HepG2 (cell line): ENCODE data around the gene MAGI1. TPM values are rescaled to one million over a fixed set of nuclear protein-coding genes. Genes with fewer than 3 reads are reported as not detected.
A peak's percentile ranks its signal among the peaks of the same experiment; 100 is the strongest.

Experiments
- DNMT1 ChIP-seq: sonication (generic); formaldehyde crosslinking; IDR thresholded peaks from 2 replicates; pipeline ENCODE4 v1.5.1; 2020; ENCODE audit warnings: mild to moderate bottlenecking, missing genetic modification reagents
- GATAD1 ChIP-seq: IDR thresholded peaks from 2 replicates; pipeline ENCODE4 v1.6.1; 2016; ENCODE audit warnings: missing genetic modification reagents, missing compliant biosample characterization
- GATAD2A ChIP-seq: IDR thresholded peaks from 2 replicates; pipeline ENCODE4 v1.6.1; 2016
- HNRNPL ChIP-seq: fragments of 200-400 bp; formaldehyde crosslinking; IDR thresholded peaks from 2 replicates; pipeline ENCODE4 v1.6.1; 2017; ENCODE audit warnings: mild to moderate bottlenecking, low read depth, low read length
- IRX3 ChIP-seq: sonication (generic); formaldehyde crosslinking; IDR thresholded peaks from 2 replicates; pipeline ENCODE4 v1.8.1; 2023; ENCODE audit warnings: mild to moderate bottlenecking, low read depth, missing genetic modification reagents, borderline replicate concordance
- NCOA1 ChIP-seq: sonication (generic); formaldehyde crosslinking; IDR thresholded peaks from 2 replicates; pipeline ENCODE4 v1.9.0; 2021; ENCODE audit warnings: missing genetic modification reagents
- POLR2G ChIP-seq: fragments of 200-400 bp; formaldehyde crosslinking; IDR thresholded peaks from 2 replicates; pipeline ENCODE4 v1.6.1; 2018; ENCODE audit warnings: mild to moderate bottlenecking, low read depth, low read length, moderate library complexity
- RFX5 ChIP-seq: IDR thresholded peaks from 2 replicates; pipeline ENCODE4 v1.6.1; 2011; ENCODE audit warnings: low read depth, low read length, improper control_type of control experiment
- SIN3A ChIP-seq: IDR thresholded peaks from 2 replicates; pipeline ENCODE4 v1.6.1; 2011; ENCODE audit warnings: low read depth, mild to moderate bottlenecking, control low read depth, low read length, borderline replicate concordance
- SMAD1 ChIP-seq: sonication (generic); formaldehyde crosslinking; IDR thresholded peaks from 2 replicates; pipeline ENCODE4 v1.4.0; 2020; ENCODE audit warnings: missing genetic modification reagents, low read depth, mild to moderate bottlenecking, borderline replicate concordance
- SOX6 ChIP-seq, 2 experiments: fragments of 450-650 bp in 1 of 2; sonication (generic) in 1 of 2; formaldehyde crosslinking in 1 of 2; IDR thresholded peaks; 2 replicates each; pipeline versions ENCODE4 v1.4.0 to v1.6.1; 2017 to 2020; ENCODE audit warnings: antibody characterized with exemption in 1 of 2, mild to moderate bottlenecking in 1 of 2, missing genetic modification reagents in 1 of 2
- SP4 ChIP-seq: sonication (generic); formaldehyde crosslinking; IDR thresholded peaks from 2 replicates; pipeline ENCODE4 v1.8.1; 2023; ENCODE audit warnings: mild to moderate bottlenecking, missing genetic modification reagents
- SPEN ChIP-seq: sonication (generic); formaldehyde crosslinking; IDR thresholded peaks from 2 replicates; pipeline ENCODE4 v1.5.1; 2020; ENCODE audit warnings: low read depth, mild to moderate bottlenecking, missing genetic modification reagents
- TFDP2 ChIP-seq: sonication (generic); formaldehyde crosslinking; IDR thresholded peaks from 2 replicates; pipeline ENCODE4 v1.4.0; 2020; ENCODE audit warnings: missing genetic modification reagents
- YY1 ChIP-seq: IDR thresholded peaks from 2 replicates; pipeline ENCODE4 v1.6.1; 2011; ENCODE audit warnings: low read length, low read depth, moderate library complexity, mild to moderate bottlenecking; ENCODE audit not compliant: insufficient read depth, insufficient replicate concordance
- ZNF264 ChIP-seq: sonication (generic); formaldehyde crosslinking; IDR thresholded peaks from 2 replicates; pipeline ENCODE4 v1.4.0; 2020; ENCODE audit warnings: missing genetic modification reagents
- ZNF562 ChIP-seq: sonication (generic); formaldehyde crosslinking; IDR thresholded peaks from 2 replicates; pipeline ENCODE4 v1.8.0; 2022; ENCODE audit warnings: missing genetic modification reagents, borderline replicate concordance
- ZSCAN9 ChIP-seq: IDR thresholded peaks from 2 replicates; pipeline ENCODE4 v1.6.1; 2016; ENCODE audit warnings: borderline replicate concordance
- ZZZ3 ChIP-seq: sonication (generic); formaldehyde crosslinking; IDR thresholded peaks from 2 replicates; pipeline ENCODE4 v1.4.0; 2020; ENCODE audit warnings: missing genetic modification reagents, mild to moderate bottlenecking, borderline replicate concordance
- polyA plus RNA-seq, 8 experiments: library from polyadenylated mRNA; depleted of rRNA in 3 of 8; stranded (reverse) in 7 of 8; unstranded in 1 of 8; fragments of >200 nt; fragmentation: Illumina TruSeq in 4 of 8; extraction: Trizol in 4 of 8; gene quantifications; 2 replicates each; pipeline versions ENCODE4 v1.2.1 to v1.2.3, GENCODE V29; 2011 to 2016; ENCODE audit warnings: low read depth in 4 of 8, missing spikeins in 1 of 8, mixed read lengths in 1 of 8; ENCODE audit not compliant: insufficient read depth in 1 of 8
- total RNA-seq, 5 experiments: library from RNA; depleted of rRNA; stranded (reverse); fragments of >200 nt; fragmentation: Illumina TruSeq; extraction: Trizol; gene quantifications; 2 replicates each; pipeline ENCODE4 v1.2.3, GENCODE V29; 2016; ENCODE audit warnings: low read depth in 1 of 5
- TF ChIP-seq, protein P1 (sequence below): sonication (generic); formaldehyde crosslinking; IDR thresholded peaks from 2 replicates; pipeline ENCODE4 v1.5.0; 2020; ENCODE audit warnings: missing genetic modification reagents, mild to moderate bottlenecking, borderline replicate concordance
- TF ChIP-seq, protein P2 (sequence below): sonication (generic); formaldehyde crosslinking; IDR thresholded peaks from 2 replicates; pipeline ENCODE4 v1.4.0; 2020; ENCODE audit warnings: missing genetic modification reagents
- TF ChIP-seq, protein P3 (sequence below): sonication (generic); formaldehyde crosslinking; IDR thresholded peaks from 2 replicates; pipeline ENCODE4 v1.4.0; 2020; ENCODE audit warnings: missing genetic modification reagents; ENCODE audit errors: not compliant biosample characterization
- TF ChIP-seq, protein P4 (sequence below): sonication (generic); formaldehyde crosslinking; IDR thresholded peaks from 2 replicates; pipeline ENCODE4 v1.8.0; 2023; ENCODE audit warnings: mild to moderate bottlenecking, missing genetic modification reagents

The MAGI1 gene
- total and polyA plus RNA-seq, 2 of the 13 experiments (the other 11 are each of a cell fraction or from before 2014, with no cell fraction given), result 22.2 to 26.0 TPM

DNA sequence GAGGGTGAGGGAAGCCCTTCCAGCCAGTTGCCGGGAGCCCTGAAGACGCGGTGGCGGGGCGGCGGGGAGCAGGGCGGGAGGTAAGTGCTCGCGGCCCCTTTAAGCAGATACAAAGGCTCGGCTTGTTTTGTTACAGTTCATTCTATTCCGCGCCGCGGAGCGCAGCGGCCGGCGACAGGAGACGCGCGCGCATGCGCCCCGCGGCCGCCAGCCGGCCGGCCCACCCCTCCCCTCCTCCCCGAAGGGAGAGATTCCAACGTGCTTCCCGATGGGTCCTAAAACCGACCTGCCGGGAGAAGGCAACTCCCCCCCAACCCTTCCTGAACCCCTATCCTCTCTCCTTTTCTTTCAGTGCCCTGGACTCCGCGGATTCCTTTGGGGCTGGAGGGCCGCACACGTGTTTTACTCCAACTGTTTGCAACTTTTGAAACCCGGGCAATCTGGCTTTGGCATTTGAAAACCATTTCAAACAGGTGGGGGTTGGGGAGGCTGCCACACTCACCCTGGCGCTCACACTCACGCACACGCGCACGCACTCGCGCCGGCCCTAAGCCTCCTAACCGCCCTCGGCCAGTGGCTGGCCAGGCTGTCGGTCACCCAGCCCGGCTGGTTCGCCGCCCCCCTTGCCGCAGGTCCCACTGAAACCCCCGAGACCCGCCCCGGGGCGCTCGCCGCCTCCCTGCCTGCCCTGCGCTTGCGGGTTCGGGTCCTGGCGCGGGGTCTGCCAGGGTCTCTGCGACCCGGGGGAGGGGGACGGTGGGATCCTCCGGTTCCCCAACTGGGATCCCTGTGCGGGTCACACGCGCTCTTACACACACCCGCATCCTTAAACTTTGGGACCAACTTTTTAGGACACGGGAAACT is at the start of gene MAGI1 (continued):
- TF ChIP-seq, protein P1, sequence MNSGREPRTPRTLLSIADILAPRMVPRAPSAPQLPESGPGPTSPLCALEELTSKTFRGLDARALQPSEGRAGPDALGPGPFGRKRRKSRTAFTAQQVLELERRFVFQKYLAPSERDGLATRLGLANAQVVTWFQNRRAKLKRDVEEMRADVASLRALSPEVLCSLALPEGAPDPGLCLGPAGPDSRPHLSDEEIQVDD (CRISPR knock-in tag), result no peak
- TF ChIP-seq ZZZ3 (no peak), NCOA1 (CRISPR knock-in tag) (peak; percentile 40; the same call in 1 of the 2 replicates), DNMT1 (CRISPR knock-in tag) (no peak), TFDP2 (CRISPR knock-in tag) (peak; percentile 12; the same call in 1 of the 2 replicates), SIN3A (peak; percentile 13), ZSCAN9 (CRISPR knock-in tag) (peak; percentile 48; the same call in 1 of the 2 replicates), GATAD1 (peak; percentile 13; the same call in 1 of the 2 replicates), YY1 (peak; percentile 5), GATAD2A (CRISPR knock-in tag) (no peak; the same call in 1 of the 2 replicates), POLR2G (peak; percentile 9; the same call in 1 of the 2 replicates), HNRNPL (peak; percentile 22; the same call in 1 of the 2 replicates), SPEN (no peak), SP4 (no peak; the same call in none of the 2 replicates), SOX6 (IDR thresholded peaks at IDR 0.05) (no peak), SOX6 (CRISPR knock-in tag; IDR thresholded peaks at IDR 0.05) (peak; percentile 89), RFX5 (0 out of 2 replicates have a peak, but pooled peaks have one; percentile 12), IRX3 (CRISPR knock-in tag) (0 out of 2 replicates have a peak, but pooled peaks have one; percentile 26), ZNF562 (CRISPR knock-in tag) (no peak), ZNF264 (CRISPR knock-in tag) (0 out of 2 replicates have a peak, but pooled peaks have one; percentile 23), SMAD1 (CRISPR knock-in tag) (no peak)
- TF ChIP-seq, protein P2, sequence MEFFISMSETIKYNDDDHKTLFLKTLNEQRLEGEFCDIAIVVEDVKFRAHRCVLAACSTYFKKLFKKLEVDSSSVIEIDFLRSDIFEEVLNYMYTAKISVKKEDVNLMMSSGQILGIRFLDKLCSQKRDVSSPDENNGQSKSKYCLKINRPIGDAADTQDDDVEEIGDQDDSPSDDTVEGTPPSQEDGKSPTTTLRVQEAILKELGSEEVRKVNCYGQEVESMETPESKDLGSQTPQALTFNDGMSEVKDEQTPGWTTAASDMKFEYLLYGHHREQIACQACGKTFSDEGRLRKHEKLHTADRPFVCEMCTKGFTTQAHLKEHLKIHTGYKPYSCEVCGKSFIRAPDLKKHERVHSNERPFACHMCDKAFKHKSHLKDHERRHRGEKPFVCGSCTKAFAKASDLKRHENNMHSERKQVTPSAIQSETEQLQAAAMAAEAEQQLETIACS, result peak; percentile 55; the same call in 1 of the 2 replicates
- TF ChIP-seq, protein P3, sequence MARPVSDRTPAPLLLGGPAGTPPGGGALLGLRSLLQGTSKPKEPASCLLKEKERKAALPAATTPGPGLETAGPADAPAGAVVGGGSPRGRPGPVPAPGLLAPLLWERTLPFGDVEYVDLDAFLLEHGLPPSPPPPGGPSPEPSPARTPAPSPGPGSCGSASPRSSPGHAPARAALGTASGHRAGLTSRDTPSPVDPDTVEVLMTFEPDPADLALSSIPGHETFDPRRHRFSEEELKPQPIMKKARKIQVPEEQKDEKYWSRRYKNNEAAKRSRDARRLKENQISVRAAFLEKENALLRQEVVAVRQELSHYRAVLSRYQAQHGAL, result no peak
- TF ChIP-seq, protein P4, sequence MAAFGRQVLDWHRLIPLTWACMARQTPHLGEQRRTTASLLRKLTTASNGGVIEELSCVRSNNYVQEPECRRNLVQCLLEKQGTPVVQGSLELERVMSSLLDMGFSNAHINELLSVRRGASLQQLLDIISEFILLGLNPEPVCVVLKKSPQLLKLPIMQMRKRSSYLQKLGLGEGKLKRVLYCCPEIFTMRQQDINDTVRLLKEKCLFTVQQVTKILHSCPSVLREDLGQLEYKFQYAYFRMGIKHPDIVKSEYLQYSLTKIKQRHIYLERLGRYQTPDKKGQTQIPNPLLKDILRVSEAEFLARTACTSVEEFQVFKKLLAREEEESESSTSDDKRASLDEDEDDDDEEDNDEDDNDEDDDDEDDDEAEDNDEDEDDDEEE (CRISPR knock-in tag), result peak; percentile 56; the same call in 1 of the 2 replicates
